ENCODE data around the gene OSGEP. TPM values are rescaled to one million over a fixed set of nuclear protein-coding genes. Genes with fewer than 3 reads are reported as not detected.

Gene OSGEP
- total RNA-seq, 2 experiments from 2014 or later: 76.6 to 86.6 TPM

- POLR2A ChIA-PET: interaction anchor here (1.1 to 4.1 kb wide), 6 partner anchors 8 to 142 kb away, joined by 5 to 32 read pairs (median 19); partner anchors contain the start of genes APEX1, OSGEP, PARP2 and PIP4P1
- Histone ChIP-seq H3K79me2 (ENCODE audit: insufficient read depth, low read depth, low read length) (peaks cover 43% of the 10 kb centered on the region), H4K20me1 (ENCODE audit: insufficient read depth, low read length) (peaks cover 17% of the 10 kb centered on the region), H3K4me2 (ENCODE audit: low read length) (peak overlapping the region; percentile 89), H3K9me3 (ENCODE audit: low read length) (no peaks in the 10 kb centered on the region), H2AFZ (ENCODE audit: low read length) (peak overlapping the region; percentile 93), H3K27ac (ENCODE audit: low read depth, low read length, poor library complexity, severe bottlenecking) (peak overlapping the region; percentile 71), H3K36me3 (ENCODE audit: insufficient read depth, low read length) (peaks cover 31% of the 10 kb centered on the region), H3K4me1 (ENCODE audit: insufficient read depth, low read length, poor library complexity, severe bottlenecking) (peaks cover 27% of the 10 kb centered on the region), H3K9me2 (ENCODE audit: insufficient read depth, low read length) (no peaks in the 10 kb centered on the region), H3K4me3 (ENCODE audit: low read depth, low read length, poor library complexity, severe bottlenecking) (peak overlapping the region; percentile 83)
- DNase-seq (ENCODE audit: low spot score): no peak
- CTCF ChIA-PET (ENCODE audit: unreplicated experiment): no interaction called here
- no peak for TF ChIP-seq CTCF (conservative IDR thresholded peaks at IDR 0.05; ENCODE audit: low read length)
- no TSS peak for BruUV-seq (replicated peaks)
- intact Hi-C loops (cut with micrococcal nuclease; ENCODE audit: unreplicated experiment): loop anchor here (1.0 to 10.0 kb wide), 3 partner anchors 56 to 1456 kb away; partner anchors contain the start of genes PARP2 and TEP1
Observed at GRCh38 chr14:20468764-20469241, 14.2 kb upstream of the OSGEP start.

DNA sequence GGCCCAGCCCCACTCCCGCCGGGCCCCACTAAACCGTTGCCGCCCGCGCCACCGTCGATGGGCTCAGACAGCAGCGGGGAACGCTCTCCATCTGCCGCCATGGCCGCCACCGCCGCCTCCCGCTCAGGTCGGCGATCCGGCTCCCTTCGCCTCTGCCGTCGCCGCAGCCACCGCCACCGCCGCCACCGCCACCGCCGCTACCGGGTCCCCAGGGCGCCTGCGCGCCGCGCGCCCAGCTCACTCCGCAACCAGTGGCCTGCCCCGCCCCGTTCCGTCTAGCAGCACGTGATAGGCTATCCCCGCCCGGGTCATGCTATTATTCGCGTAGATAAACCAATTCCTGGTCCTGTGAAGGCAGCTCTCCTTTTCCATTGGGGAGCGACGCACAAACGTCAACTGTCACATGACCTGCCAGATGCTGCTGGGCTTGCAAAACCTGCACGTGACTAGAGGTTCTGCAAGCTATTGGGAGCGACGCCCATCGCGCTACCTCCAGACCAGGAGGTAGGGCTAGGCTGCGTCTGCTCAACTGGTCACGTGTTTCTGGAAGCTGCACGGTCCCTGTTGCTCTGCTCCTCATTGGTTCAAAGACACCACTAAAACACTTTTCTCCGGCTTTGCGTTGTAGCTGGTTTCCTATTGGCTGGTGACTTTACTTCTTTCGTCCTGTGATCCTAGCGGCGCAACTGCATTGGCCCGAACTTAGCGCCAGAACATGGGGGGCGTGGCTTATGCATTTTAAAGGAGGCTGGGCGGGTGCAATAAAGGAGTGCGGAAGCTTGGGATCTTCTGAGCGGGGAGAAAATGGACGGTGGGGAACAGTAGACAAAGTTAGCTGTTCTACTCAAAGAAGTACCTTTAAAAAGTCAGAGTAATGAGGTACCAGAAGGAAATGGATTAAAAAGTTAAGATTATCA lies 6.9 kb upstream of the OSGEP start, which contains the start of gene PIP4P1:
PIP4P1 (minus strand) TSS at position 210 of the 917 bp plus-strand sequence; CDS start at position 101, 109 bp downstream.
- ChIA-PET POLR2A (interaction anchor here (0.6 to 5.4 kb wide), 24 partner anchors 8 to 1769 kb away, joined by 3 to 58 read pairs (median 4); partner anchors contain the start of genes CCNB1IP1, PARP2, PNP and TEP1), CTCF (ENCODE audit: unreplicated experiment) (interaction anchor here (0.8 to 1.3 kb wide), 4 partner anchors 46 to 133 kb away, joined by 3 to 8 read pairs (median 4); partner anchors contain the start of gene CCNB1IP1)
- Histone ChIP-seq H3K36me3 (ENCODE audit: insufficient read depth, low read length) (peaks cover 38% of the 10 kb centered on the region), H3K4me2 (ENCODE audit: low read length) (peak within 1 kb of the TSS; percentile 99), H4K20me1 (ENCODE audit: insufficient read depth, low read length) (peaks cover 14% of the 10 kb centered on the region; the same call in 1 of the 2 replicates), H3K4me1 (ENCODE audit: insufficient read depth, low read length, poor library complexity, severe bottlenecking) (peaks cover 57% of the 10 kb centered on the region), H3K4me3 (ENCODE audit: low read depth, low read length, poor library complexity, severe bottlenecking) (peak within 1 kb of the TSS; percentile 83), H2AFZ (ENCODE audit: low read length) (peak within 1 kb of the TSS; percentile 55; the same call in 1 of the 2 replicates), H3K9me2 (ENCODE audit: insufficient read depth, low read length) (no peaks in the 10 kb centered on the region), H3K27ac (ENCODE audit: low read depth, low read length, poor library complexity, severe bottlenecking) (peak within 1 kb of the TSS; percentile 84), H3K79me2 (ENCODE audit: insufficient read depth, low read depth, low read length) (peaks cover 39% of the 10 kb centered on the region), H3K9me3 (ENCODE audit: low read length) (no peaks in the 10 kb centered on the region)
- intact Hi-C loops (cut with micrococcal nuclease; ENCODE audit: unreplicated experiment): loop anchor here (1.0 to 10.0 kb wide), 5 partner anchors 49 to 1463 kb away; partner anchors contain the start of genes PARP2, RNASE4, TEP1 and TTC5
- peak; percentile 100 for DNase-seq (ENCODE audit: low spot score)
- BruUV-seq (replicated peaks): no TSS peak
- no peak for TF ChIP-seq CTCF (conservative IDR thresholded peaks at IDR 0.05; ENCODE audit: low read length)
